PC-3 (cell line): ENCODE results near the gene E2F8. TPM values are rescaled to one million over a fixed set of nuclear protein-coding genes. Genes with fewer than 3 reads are reported as not detected.

ENCODE experiments used
- ATAC-seq: fragments of 200-7000 bp; cut with Tn5 transposase; 2 replicates; pipeline ENCODE4 v1.9.1; 2020; ENCODE audit warnings: mild to moderate bottlenecking, moderate library complexity
- BruUV-seq: library from RNA; stranded (reverse); fragments of 400-500 nt; replicated peaks from 2 replicates; lab custom pipeline; 2021; lab: Mats Ljungman, UMichigan
- CTCF ChIA-PET: fragments of 300-600 bp; sonication (Branson Sonifier 250); formaldehyde crosslinking; loops from one replicate; lab custom pipeline; 2022; ENCODE audit warnings: antibody characterized with exemption; lab: Charles Lee
- POLR2A ChIA-PET: fragments of 300-600 bp; sonication (Branson Sonifier 250); formaldehyde crosslinking; loops from one replicate; lab custom pipeline; 2022; ENCODE audit warnings: antibody characterized with exemption; ENCODE audit not compliant: unreplicated experiment; lab: Charles Lee
- DNase-seq: peaks from one replicate; pipeline ENCODE4 v3.0.0-alpha.2; 2015
- H2AFZ ChIP-seq: fragments of 300-600 bp; sonication (generic); 2 replicates; pipeline ENCODE4 v1.6.0; 2016; ENCODE audit warnings: antibody characterized with exemption, low read length
- H3F3A ChIP-seq: fragments of 300-600 bp; sonication (generic); one replicate; pipeline ENCODE4 v1.6.0; 2017; ENCODE audit warnings: antibody characterized with exemption, low read length, control low read depth, mild to moderate bottlenecking; ENCODE audit not compliant: unreplicated experiment
- H3K27ac ChIP-seq: fragments of 300-600 bp; sonication (generic); 2 replicates; pipeline ENCODE4 v1.5.1; 2016; ENCODE audit warnings: mild to moderate bottlenecking, low read length
- H3K27me3 ChIP-seq: fragments of 300-600 bp; sonication (generic); 2 replicates; pipeline ENCODE4 v1.6.1; 2016; ENCODE audit warnings: low read length, mixed read lengths
- H3K36me3 ChIP-seq: fragments of 300-600 bp; sonication (generic); 2 replicates; pipeline ENCODE4 v1.6.1; 2016; ENCODE audit warnings: low read depth, mixed run types, low read length, mixed read lengths
- H3K4me1 ChIP-seq: fragments of 300-600 bp; sonication (generic); 2 replicates; pipeline ENCODE4 v1.5.1; 2016; ENCODE audit warnings: low read length; ENCODE audit not compliant: insufficient read depth
- H3K4me2 ChIP-seq: fragments of 300-600 bp; sonication (generic); 2 replicates; pipeline ENCODE4 v1.6.0; 2016; ENCODE audit warnings: low read length
- H3K4me3 ChIP-seq: fragments of 300-600 bp; sonication (generic); 2 replicates; pipeline ENCODE4 v1.5.1; 2016; ENCODE audit warnings: mild to moderate bottlenecking, low read length, mixed read lengths
- H3K79me2 ChIP-seq: fragments of 300-600 bp; sonication (generic); 2 replicates; pipeline ENCODE4 v1.6.1; 2017; ENCODE audit warnings: low read length, mixed read lengths
- H3K9ac ChIP-seq: fragments of 300-600 bp; sonication (generic); 2 replicates; pipeline ENCODE4 v1.6.0; 2016; ENCODE audit warnings: mild to moderate bottlenecking, low read length
- H3K9me2 ChIP-seq: fragments of 300-600 bp; sonication (generic); replicated peaks from 2 replicates; pipeline ENCODE4 v1.6.1; 2016; ENCODE audit warnings: mixed run types, low read length, mixed read lengths
- H3K9me3 ChIP-seq: fragments of 300-600 bp; sonication (generic); 2 replicates; pipeline ENCODE4 v1.6.1; 2016; ENCODE audit warnings: low read length, mixed read lengths
- H4K20me1 ChIP-seq: fragments of 300-600 bp; sonication (generic); 2 replicates; pipeline ENCODE4 v1.6.1; 2016; ENCODE audit warnings: low read length, mixed read lengths
- EZH2 ChIP-seq: fragments of 300-600 bp; sonication (generic); IDR thresholded peaks from one replicate; pipeline ENCODE4 v1.6.1; 2017; ENCODE audit warnings: antibody characterized with exemption, mild to moderate bottlenecking, low read length; ENCODE audit not compliant: unreplicated experiment
- EZH2phosphoT487 ChIP-seq: fragments of 300-600 bp; sonication (generic); IDR thresholded peaks from 2 replicates; pipeline ENCODE4 v1.6.1; 2018; ENCODE audit warnings: mild to moderate bottlenecking, antibody characterized with exemption, low read length, borderline replicate concordance
- intact Hi-C: fragments of 100-400 bp; cut with micrococcal nuclease; formaldehyde crosslinking; loops from 2 replicates; pipeline ENCODE4 v1.9.0; 2023
- total RNA-seq: library from RNA; depleted of rRNA; stranded (reverse); fragments of >200 nt; gene quantifications from 2 replicates; pipeline ENCODE4 v1.2.3, GENCODE V29; 2014
- TF ChIP-seq, protein P1 (sequence below): fragments of 300-600 bp; sonication (generic); conservative IDR thresholded peaks from 2 replicates; pipeline ENCODE4 v1.5.1; 2017; ENCODE audit warnings: antibody characterized with exemption, low read depth, mild to moderate bottlenecking, low read length

E2F8 gene
- total RNA-seq, 1 experiment from 2014 or later = 11.9 TPM

DNA sequence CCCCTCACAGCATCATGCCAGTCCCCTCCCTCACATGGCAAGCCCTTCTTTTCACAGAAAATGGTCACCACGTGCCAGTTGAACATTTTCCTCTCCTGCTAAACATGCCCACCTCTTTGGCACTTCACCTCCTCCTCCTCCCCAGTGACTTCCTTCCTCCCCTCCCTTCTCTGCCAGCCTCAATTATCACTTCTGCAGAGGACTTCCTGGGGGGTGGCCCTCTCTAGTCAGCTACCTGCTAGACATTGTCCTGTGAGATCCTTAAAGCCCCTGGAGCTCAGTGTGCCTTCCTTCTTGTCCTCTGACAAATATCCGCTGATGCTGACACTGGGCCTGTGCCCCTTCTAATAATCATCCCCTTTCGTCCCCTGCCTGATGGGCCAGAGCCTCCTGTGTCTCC is 43.2 kb upstream of the E2F8 start:
- no TSS peak for BruUV-seq

DNA sequence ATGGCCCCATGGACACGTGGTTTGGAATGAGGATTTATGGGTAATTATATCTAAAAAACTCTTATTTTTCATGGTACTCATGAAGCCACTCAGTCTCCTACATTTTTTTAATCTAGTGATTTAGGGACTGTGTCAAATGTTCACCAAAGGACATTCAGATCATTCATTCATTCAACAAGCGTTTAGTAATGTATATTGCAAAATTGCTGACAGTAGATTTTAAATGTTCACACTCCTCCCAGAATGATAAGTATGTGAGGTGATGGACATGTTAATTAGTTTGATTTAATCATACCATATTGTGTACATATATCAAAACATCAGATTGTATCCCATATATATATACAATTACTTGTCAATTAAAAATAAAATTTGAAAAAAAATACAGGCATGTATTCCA is 40.8 kb upstream of the E2F8 start:
- Histone ChIP-seq H3K79me2 (no peaks in the 10 kb centered on the region), H3K9ac (no peak overlapping the region), H3K4me2 (no peak overlapping the region), H3F3A (no peaks in the 10 kb centered on the region), H2AFZ (no peak overlapping the region), H3K9me2 (no peaks in the 10 kb centered on the region), H3K27me3 (no peaks in the 10 kb centered on the region), H3K4me3 (no peak overlapping the region), H3K27ac (no peak overlapping the region), H3K36me3 (no peaks in the 10 kb centered on the region), H3K4me1 (peaks cover 9% of the 10 kb centered on the region), H3K9me3 (no peaks in the 10 kb centered on the region), H4K20me1 (no peaks in the 10 kb centered on the region)
- ChIA-PET CTCF (no interaction called here), POLR2A (no interaction called here)
- intact Hi-C loops = no loop called here
- no peak for ATAC-seq
- DNase-seq = no peak
- no peak for TF ChIP-seq EZH2
- BruUV-seq = no TSS peak

More for the DNA sequence above, 43.2 kb upstream of the E2F8 start:
- Histone ChIP-seq H3K36me3 (no peaks in the 10 kb centered on the region), H3K4me1 (no peaks in the 10 kb centered on the region), H3K4me3 (no peak overlapping the region), H3K27ac (no peak overlapping the region), H3K79me2 (no peaks in the 10 kb centered on the region), H2AFZ (no peak overlapping the region), H4K20me1 (no peaks in the 10 kb centered on the region), H3K9ac (no peak overlapping the region), H3K9me2 (no peaks in the 10 kb centered on the region), H3F3A (no peaks in the 10 kb centered on the region), H3K9me3 (no peaks in the 10 kb centered on the region), H3K27me3 (no peaks in the 10 kb centered on the region), H3K4me2 (no peak overlapping the region)
- CTCF ChIA-PET = no interaction called here
- intact Hi-C loops = no loop called here
- TF ChIP-seq EZH2phosphoT487 (no peak), EZH2 (no peak)
- TF ChIP-seq, protein P1, sequence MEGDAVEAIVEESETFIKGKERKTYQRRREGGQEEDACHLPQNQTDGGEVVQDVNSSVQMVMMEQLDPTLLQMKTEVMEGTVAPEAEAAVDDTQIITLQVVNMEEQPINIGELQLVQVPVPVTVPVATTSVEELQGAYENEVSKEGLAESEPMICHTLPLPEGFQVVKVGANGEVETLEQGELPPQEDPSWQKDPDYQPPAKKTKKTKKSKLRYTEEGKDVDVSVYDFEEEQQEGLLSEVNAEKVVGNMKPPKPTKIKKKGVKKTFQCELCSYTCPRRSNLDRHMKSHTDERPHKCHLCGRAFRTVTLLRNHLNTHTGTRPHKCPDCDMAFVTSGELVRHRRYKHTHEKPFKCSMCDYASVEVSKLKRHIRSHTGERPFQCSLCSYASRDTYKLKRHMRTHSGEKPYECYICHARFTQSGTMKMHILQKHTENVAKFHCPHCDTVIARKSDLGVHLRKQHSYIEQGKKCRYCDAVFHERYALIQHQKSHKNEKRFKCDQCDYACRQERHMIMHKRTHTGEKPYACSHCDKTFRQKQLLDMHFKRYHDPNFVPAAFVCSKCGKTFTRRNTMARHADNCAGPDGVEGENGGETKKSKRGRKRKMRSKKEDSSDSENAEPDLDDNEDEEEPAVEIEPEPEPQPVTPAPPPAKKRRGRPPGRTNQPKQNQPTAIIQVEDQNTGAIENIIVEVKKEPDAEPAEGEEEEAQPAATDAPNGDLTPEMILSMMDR = no peak
- POLR2A ChIA-PET = no interaction called here
- DNase-seq = no peak
- ATAC-seq = no peak

DNA sequence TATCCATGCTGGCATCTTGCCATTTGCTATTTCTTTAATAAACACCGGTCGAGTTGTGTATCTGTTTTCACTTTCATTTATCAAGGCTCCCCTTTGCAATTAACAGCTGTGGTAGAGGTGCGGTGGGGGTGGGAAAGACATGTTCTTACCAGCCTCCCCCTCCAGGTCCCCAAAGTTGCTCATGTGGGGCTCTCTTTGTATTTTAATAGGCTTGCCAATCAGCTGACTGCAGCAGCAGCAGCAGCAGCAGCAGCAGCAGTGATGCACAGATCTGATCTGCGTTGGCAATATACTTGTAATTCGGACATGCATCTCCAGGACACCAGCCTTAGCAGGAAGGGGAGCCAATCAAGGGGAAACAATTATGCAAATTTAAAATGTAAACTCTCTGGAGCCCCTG is 40.3 kb upstream of the E2F8 start:
- BruUV-seq = no TSS peak
- H3K79me2 ChIP-seq = no peaks in the 10 kb centered on the region
- ChIA-PET CTCF (no interaction called here), POLR2A (no interaction called here)
- H3F3A ChIP-seq = no peaks in the 10 kb centered on the region
- H3K27me3 ChIP-seq = no peaks in the 10 kb centered on the region
- no peak overlapping the region for H3K9ac ChIP-seq
- H4K20me1 ChIP-seq = no peaks in the 10 kb centered on the region
- TF ChIP-seq, protein P1 = no peak
- TF ChIP-seq EZH2 (no peak), EZH2phosphoT487 (no peak)
- intact Hi-C loops = no loop called here
- no peak for DNase-seq
- no peak overlapping the region for H3K27ac ChIP-seq
- H3K4me3 ChIP-seq = no peak overlapping the region
- no peak overlapping the region for H3K4me2 ChIP-seq
- peaks cover 9% of the 10 kb centered on the region for H3K4me1 ChIP-seq
- no peak for ATAC-seq
- no peak overlapping the region for H2AFZ ChIP-seq
- H3K9me2 ChIP-seq = no peaks in the 10 kb centered on the region
- no peaks in the 10 kb centered on the region for H3K9me3 ChIP-seq
- H3K36me3 ChIP-seq = no peaks in the 10 kb centered on the region
